Stimulated activated CD4-positive, alpha-beta T cell treated with anti-CD3 and anti-CD28 coated beads, Interleukin-12 subunit alpha, Interleukin-12 subunit beta, amount 100 ng/mL, for 4 hours (primary cell): ENCODE measurements around the gene WASF2.
"Not testable (repeated sequence)": the region's sequence is repeated elsewhere in the genome, so short reads cannot be mapped to it uniquely, and the experiment has no call there.

ENCODE experiments used
- DNase-seq: peaks from one replicate; pipeline ENCODE4 v3.0.0-alpha.2; 2020

Gene WASF2

GRCh38 chr1:27447883-27448282 lies 42.1 kb downstream of the WASF2 start:
- no peak for DNase-seq

- no peak for DNase-seq
These were observed 42.6 kb downstream of the WASF2 start for GRCh38 chr1:27447399-27447798.

- no peak for DNase-seq
These were observed 43.4 kb downstream of the WASF2 start for GRCh38 chr1:27446496-27447020.

- no peak for DNase-seq
These were observed 44.6 kb downstream of the WASF2 start for GRCh38 chr1:27445177-27445936.

GRCh38 chr1:27444632-27445031 lies 45.3 kb downstream of the WASF2 start:
- DNase-seq: no peak

- DNase-seq: no peak
These were observed 50.8 kb downstream of the WASF2 start for GRCh38 chr1:27439150-27439549.

- no peak for DNase-seq
These were observed 51.3 kb downstream of the WASF2 start for GRCh38 chr1:27438621-27439061.

- DNase-seq: no peak
These were observed 53.5 kb downstream of the WASF2 start for GRCh38 chr1:27436204-27437159.

GRCh38 chr1:27435566-27436203 lies 54.3 kb downstream of the WASF2 start:
- DNase-seq: no peak

GRCh38 chr1:27433706-27434105 lies 56.3 kb downstream of the WASF2 start:
- DNase-seq: no peak

GRCh38 chr1:27432725-27433124 lies 57.2 kb downstream of the WASF2 start:
- not testable (repeated sequence) for DNase-seq

GRCh38 chr1:27431601-27431940 lies 58.4 kb downstream of the WASF2 start:
- no peak for DNase-seq

GRCh38 chr1:27430903-27431600 lies 58.9 kb downstream of the WASF2 start:
- no peak for DNase-seq

GRCh38 chr1:27429029-27429425 lies 60.9 kb downstream of the WASF2 start:
- no peak for DNase-seq

GRCh38 chr1:27428316-27429028 lies 61.5 kb downstream of the WASF2 start:
- peak; percentile 20 for DNase-seq

- DNase-seq: no peak
These were observed 62.1 kb downstream of the WASF2 start for GRCh38 chr1:27427816-27428315.

GRCh38 chr1:27427329-27427728 lies 62.6 kb downstream of the WASF2 start:
- no peak for DNase-seq

GRCh38 chr1:27423709-27424108 lies 66.3 kb downstream of the WASF2 start:
- DNase-seq: no peak

- no peak for DNase-seq
These were observed 71.4 kb downstream of the WASF2 start for GRCh38 chr1:27418326-27419185.

- DNase-seq: no peak
These were observed 72.3 kb downstream of the WASF2 start for GRCh38 chr1:27417713-27418112.
